Transverse colon (tissue), 4 donors: ENCODE results near the gene PIGT. TPM values are rescaled to one million over a fixed set of nuclear protein-coding genes. Genes with fewer than 3 reads are reported as not detected.
A peak's percentile ranks its signal among the peaks of the same experiment; 100 is the strongest.

ENCODE experiments used
- DNase-seq: peaks from one replicate; pipeline ENCODE4 v3.0.0-alpha.2; 2019
- H3K27ac ChIP-seq, 4 donors: fragments of 200-600 bp; sonication (generic); 2 replicates each; pipeline ENCODE4 v1.5.1; 2016 to 2018; ENCODE audit warnings: inconsistent platforms in 4 of 4
- H3K27me3 ChIP-seq: fragments of 200-600 bp; sonication (generic); 2 replicates; pipeline ENCODE4 v1.5.1; 2017; ENCODE audit warnings: inconsistent platforms
- H3K36me3 ChIP-seq, 4 donors: fragments of 200-600 bp; sonication (generic); 2 replicates each; pipeline ENCODE4 v1.5.1; 2017 to 2019; ENCODE audit warnings: inconsistent platforms in 4 of 4
- H3K4me1 ChIP-seq, 4 donors: fragments of 200-600 bp; sonication (generic); 2 replicates each; pipeline ENCODE4 v1.5.1; 2017 to 2020; ENCODE audit warnings: inconsistent platforms in 4 of 4
- H3K4me3 ChIP-seq, 4 donors: fragments of 200-600 bp; sonication (generic); 1 replicate in 1 of 4; 2 replicates in 3 of 4; pipeline versions ENCODE4 v1.5.1 to v1.6.1; 2017 to 2019; ENCODE audit warnings: inconsistent platforms in 4 of 4
- H3K9me3 ChIP-seq, 2 donors: fragments of 200-600 bp; sonication (generic); 2 replicates each; pipeline ENCODE4 v1.5.1; 2017 to 2019; ENCODE audit warnings: inconsistent platforms in 2 of 2
- CTCF ChIP-seq, 5 experiments: fragments of 200-600 bp in 3 of 5; fragments of 450-650 bp in 2 of 5; sonication (generic) in 3 of 5; IDR thresholded peaks; 1 replicate in 2 of 5; 2 replicates in 3 of 5; pipeline ENCODE4 v1.5.1; 2016 to 2017; ENCODE audit warnings: antibody characterized with exemption in 5 of 5, inconsistent platforms in 3 of 5, mild to moderate bottlenecking in 2 of 5, moderate library complexity in 1 of 5
- EP300 ChIP-seq: sonication (generic); formaldehyde crosslinking; IDR thresholded peaks from one replicate; pipeline ENCODE4 v1.6.1; 2017; ENCODE audit warnings: antibody characterized with exemption, low read depth
- POLR2A ChIP-seq: fragments of 450-650 bp; IDR thresholded peaks from one replicate; pipeline ENCODE4 v1.6.1; 2016; ENCODE audit warnings: antibody characterized with exemption, mild to moderate bottlenecking, moderate library complexity
- POLR2AphosphoS5 ChIP-seq, 3 donors: sonication (generic); formaldehyde crosslinking; IDR thresholded peaks; one replicate each; pipeline ENCODE4 v1.6.1; 2016; ENCODE audit warnings: antibody characterized with exemption in 3 of 3
- WGBS, 2 donors: methylation state at CpG; one replicate each; pipeline ENCODE4 v1.1.5; 2018; ENCODE audit warnings: low coverage in 1 of 2; 5-methylcytosine and 5-hydroxymethylcytosine counted together
- in situ Hi-C, 4 donors: fragments of 200-750 bp; cut with MboI; loops; one replicate each; pipeline versions ENCODE4 v1.15.0 to v1.15.1; 2017; ENCODE audit warnings: low sequenced_read_pairs in 3 of 4, low pct_ligation_motif_present in 1 of 4, low pct_unique_long_range_greater_than_20kb in 1 of 4
- intact Hi-C: fragments of 100-400 bp; cut with DNase I; formaldehyde crosslinking; loops from one replicate; pipeline ENCODE4 v1.15.1; 2023; ENCODE audit warnings: low total_unique reads
- total RNA-seq, 4 donors: library from RNA; depleted of rRNA; stranded (reverse); fragments of >200 nt; gene quantifications; one replicate each; pipeline ENCODE4 v1.1.0, GENCODE V29; 2016

PIGT gene
- total RNA-seq, 4 donors from 2014 or later: 88.3 to 321 (median 108) TPM

- peaks cover 19 to 49% (median 26%) of the 10 kb centered on the region in 4 donors for H3K4me1 ChIP-seq
- in situ Hi-C loops (loop anchor here in 1 of 4 donors (5.0 kb wide), 1 partner anchor 49 kb away; the partner anchor contains the start of gene PIGT), intact Hi-C loops (no loop called here)
- peaks cover 0 to 27% (median 10%) of the 10 kb centered on the region in 4 donors for H3K36me3 ChIP-seq
- 66 to 77% methylated on average over 4 to 6 of the region's 6 CpGs for WGBS, 2 donors
- peak overlapping the region in 3 of 4 donors; percentile 2 to 44 (median 8) for H3K27ac ChIP-seq
- no peaks in the 10 kb centered on the region for H3K27me3 ChIP-seq
- H3K4me3 ChIP-seq: no peak overlapping the region
- TF ChIP-seq POLR2A (no peak), CTCF (IDR thresholded peaks at IDR 0.05) (no peak), EP300 (no peak), POLR2AphosphoS5 (IDR thresholded peaks at IDR 0.05) (peak in 1 of 3 donors; percentile 45)
- H3K9me3 ChIP-seq: no peaks in the 10 kb centered on the region
- peak; percentile 53 for DNase-seq
These were observed 47.5 kb upstream of the PIGT start for GRCh38 chr20:45368221-45368980.

- TF ChIP-seq POLR2AphosphoS5 (IDR thresholded peaks at IDR 0.05) (no peak), CTCF (IDR thresholded peaks at IDR 0.05) (no peak), POLR2A (no peak), EP300 (no peak)
- H3K27ac ChIP-seq: peak overlapping the region in 1 of 4 donors; percentile 13
- H3K4me3 ChIP-seq: no peak overlapping the region
- H3K27me3 ChIP-seq: no peaks in the 10 kb centered on the region
- H3K9me3 ChIP-seq: no peaks in the 10 kb centered on the region
- peaks cover 0 to 25% (median 9%) of the 10 kb centered on the region in 4 donors for H3K36me3 ChIP-seq
- intact Hi-C loops: loop anchor here (5.0 kb wide), 2 partner anchors 53 to 67 kb away; no protein-coding TSS in a partner anchor
- peaks cover 8 to 33% (median 14%) of the 10 kb centered on the region in 4 donors for H3K4me1 ChIP-seq
- DNase-seq: no peak
- 64 to 80% methylated on average over 1 to 3 of the region's 3 CpGs for WGBS, 2 donors
- in situ Hi-C loops: loop anchor here in 3 of 4 donors (10.0 kb wide), 2 partner anchors 64 to 74 kb away; no protein-coding TSS in a partner anchor
These were observed 45.3 kb upstream of the PIGT start for GRCh38 chr20:45370571-45371160.

- H3K4me3 ChIP-seq: no peak overlapping the region
- peaks cover 0 to 10% (median 5%) of the 10 kb centered on the region in 4 donors for H3K36me3 ChIP-seq
- peak overlapping the region in 3 of 4 donors; percentile 78 to 91 (median 84) for H3K27ac ChIP-seq
- no peaks in the 10 kb centered on the region for H3K27me3 ChIP-seq
- WGBS, 2 donors: 97 to 98% methylated on average over 6 to 10 of the region's 10 CpGs
- in situ Hi-C loops (loop anchor here in 3 of 4 donors (10.0 kb wide), 2 partner anchors 63 to 73 kb away; no protein-coding TSS in a partner anchor), intact Hi-C loops (loop anchor here (5.0 kb wide), 2 partner anchors 55 to 65 kb away; no protein-coding TSS in a partner anchor)
- H3K9me3 ChIP-seq: no peaks in the 10 kb centered on the region
- DNase-seq: no peak
- peaks cover 8 to 32% (median 14%) of the 10 kb centered on the region in 4 donors for H3K4me1 ChIP-seq
- TF ChIP-seq POLR2A: no peak
- no peak for TF ChIP-seq POLR2AphosphoS5 (IDR thresholded peaks at IDR 0.05)
These were observed 43.7 kb upstream of the PIGT start for GRCh38 chr20:45372241-45372640.

- H3K4me3 ChIP-seq: peak overlapping the region in 1 of 4 donors; percentile 63
- WGBS, 2 donors: 40 to 68% methylated on average over 4 to 28 of the region's 30 CpGs
- peaks cover 0 to 7% (median 2%) of the 10 kb centered on the region in 4 donors for H3K36me3 ChIP-seq
- intact Hi-C loops: loop anchor here (5.0 kb wide), 2 partner anchors 55 to 65 kb away; no protein-coding TSS in a partner anchor
- in situ Hi-C loops: loop anchor here in 3 of 4 donors (10.0 kb wide), 2 partner anchors 62 to 72 kb away; no protein-coding TSS in a partner anchor
- H3K27me3 ChIP-seq: no peaks in the 10 kb centered on the region
- H3K4me1 ChIP-seq: peaks cover 8 to 28% (median 14%) of the 10 kb centered on the region in 4 donors
- no peak for DNase-seq
- H3K27ac ChIP-seq: peak overlapping the region; percentile 78 to 91 (median 88)
- no peaks in the 10 kb centered on the region for H3K9me3 ChIP-seq
- TF ChIP-seq EP300: no peak
- TF ChIP-seq CTCF (IDR thresholded peaks at IDR 0.05): peak in 1 of 5 experiments; percentile 23
- TF ChIP-seq POLR2A: no peak
- TF ChIP-seq POLR2AphosphoS5 (IDR thresholded peaks at IDR 0.05): no peak
These were observed 43.1 kb upstream of the PIGT start for GRCh38 chr20:45372646-45373352.
